Stromal cell of bone marrow (primary cell): Measurements from ENCODE around the gene PRRG3.

Experiments
- DNase-seq: peaks from one replicate; pipeline ENCODE4 v3.0.0-alpha.2; 2012; ENCODE audit warnings: low read depth

The PRRG3 gene

GRCh38 chrX:151708821-151709220 is 13.6 kb downstream of the PRRG3 start:
- DNase-seq = no peak

GRCh38 chrX:151710457-151710856 is 15.2 kb downstream of the PRRG3 start:
- DNase-seq = no peak

GRCh38 chrX:151711154-151711553 is 15.9 kb downstream of the PRRG3 start:
- no peak for DNase-seq

- no peak for DNase-seq
Measured at GRCh38 chrX:151711787-151712186, 16.5 kb downstream of the PRRG3 start.

GRCh38 chrX:151712253-151712652 is 17.0 kb downstream of the PRRG3 start:
- no peak for DNase-seq

- no peak for DNase-seq
Measured at GRCh38 chrX:151713849-151714248, 18.6 kb downstream of the PRRG3 start.

- no peak for DNase-seq
Measured at GRCh38 chrX:151714362-151714761, 19.1 kb downstream of the PRRG3 start.

- DNase-seq = no peak
Measured at GRCh38 chrX:151715752-151716151, 20.5 kb downstream of the PRRG3 start, which contains the start of gene FATE1. Gene FATE1 (plus strand): TSS chrX:151716035. CDS start chrX:151716120, 85 bp downstream.

- no peak for DNase-seq
Measured at GRCh38 chrX:151722241-151722846, 27.1 kb downstream of the PRRG3 start.

- no peak for DNase-seq
Measured at GRCh38 chrX:151723156-151723760, 28.0 kb downstream of the PRRG3 start.

- no peak for DNase-seq
Measured at GRCh38 chrX:151724563-151725337, 29.5 kb downstream of the PRRG3 start.

GRCh38 chrX:151725338-151725614 is 30.0 kb downstream of the PRRG3 start:
- no peak for DNase-seq

GRCh38 chrX:151726751-151727150 is 31.5 kb downstream of the PRRG3 start:
- no peak for DNase-seq

- no peak for DNase-seq
Measured at GRCh38 chrX:151727346-151727745, 32.1 kb downstream of the PRRG3 start.

GRCh38 chrX:151729056-151729725 is 33.9 kb downstream of the PRRG3 start:
- DNase-seq = no peak

- no peak for DNase-seq
Measured at GRCh38 chrX:151734446-151734845, 39.2 kb downstream of the PRRG3 start, which contains the start of gene CNGA2. Gene CNGA2 (plus strand): TSS chrX:151734746. CDS start chrX:151738484, 3,738 bp downstream.

GRCh38 chrX:151735219-151735618 is 40.0 kb downstream of the PRRG3 start:
- DNase-seq = no peak

- no peak for DNase-seq
Measured at GRCh38 chrX:151736685-151737084, 41.4 kb downstream of the PRRG3 start.

GRCh38 chrX:151737494-151737893 is 42.2 kb downstream of the PRRG3 start:
- DNase-seq = no peak

GRCh38 chrX:151738751-151739150 is 43.5 kb downstream of the PRRG3 start:
- no peak for DNase-seq

GRCh38 chrX:151741606-151742005 is 46.3 kb downstream of the PRRG3 start:
- no peak for DNase-seq

GRCh38 chrX:151742311-151742710 is 47.1 kb downstream of the PRRG3 start:
- no peak for DNase-seq
